22Rv1 (cell line): ENCODE data around the gene ZFYVE26.

Experiments
- H3K27ac ChIP-seq: fragments of 450-650 bp; 2 replicates; pipeline ENCODE4 v1.5.1; 2017
- ZFX ChIP-seq: fragments of 450-650 bp; IDR thresholded peaks from 2 replicates; pipeline ENCODE4 v1.6.1; 2017; ENCODE audit warnings: antibody characterized with exemption, borderline replicate concordance
- TF ChIP-seq, protein P1 (sequence below): fragments of 450-650 bp; IDR thresholded peaks from 2 replicates; pipeline ENCODE4 v1.5.1; 2017; ENCODE audit warnings: mild to moderate bottlenecking

Gene ZFYVE26

GRCh38 chr14:67782090-67782489 is 34.3 kb downstream of the ZFYVE26 start:
- TF ChIP-seq ZFX = no peak
- TF ChIP-seq, protein P1, sequence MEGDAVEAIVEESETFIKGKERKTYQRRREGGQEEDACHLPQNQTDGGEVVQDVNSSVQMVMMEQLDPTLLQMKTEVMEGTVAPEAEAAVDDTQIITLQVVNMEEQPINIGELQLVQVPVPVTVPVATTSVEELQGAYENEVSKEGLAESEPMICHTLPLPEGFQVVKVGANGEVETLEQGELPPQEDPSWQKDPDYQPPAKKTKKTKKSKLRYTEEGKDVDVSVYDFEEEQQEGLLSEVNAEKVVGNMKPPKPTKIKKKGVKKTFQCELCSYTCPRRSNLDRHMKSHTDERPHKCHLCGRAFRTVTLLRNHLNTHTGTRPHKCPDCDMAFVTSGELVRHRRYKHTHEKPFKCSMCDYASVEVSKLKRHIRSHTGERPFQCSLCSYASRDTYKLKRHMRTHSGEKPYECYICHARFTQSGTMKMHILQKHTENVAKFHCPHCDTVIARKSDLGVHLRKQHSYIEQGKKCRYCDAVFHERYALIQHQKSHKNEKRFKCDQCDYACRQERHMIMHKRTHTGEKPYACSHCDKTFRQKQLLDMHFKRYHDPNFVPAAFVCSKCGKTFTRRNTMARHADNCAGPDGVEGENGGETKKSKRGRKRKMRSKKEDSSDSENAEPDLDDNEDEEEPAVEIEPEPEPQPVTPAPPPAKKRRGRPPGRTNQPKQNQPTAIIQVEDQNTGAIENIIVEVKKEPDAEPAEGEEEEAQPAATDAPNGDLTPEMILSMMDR = no peak
- no peak overlapping the region for H3K27ac ChIP-seq

DNA sequence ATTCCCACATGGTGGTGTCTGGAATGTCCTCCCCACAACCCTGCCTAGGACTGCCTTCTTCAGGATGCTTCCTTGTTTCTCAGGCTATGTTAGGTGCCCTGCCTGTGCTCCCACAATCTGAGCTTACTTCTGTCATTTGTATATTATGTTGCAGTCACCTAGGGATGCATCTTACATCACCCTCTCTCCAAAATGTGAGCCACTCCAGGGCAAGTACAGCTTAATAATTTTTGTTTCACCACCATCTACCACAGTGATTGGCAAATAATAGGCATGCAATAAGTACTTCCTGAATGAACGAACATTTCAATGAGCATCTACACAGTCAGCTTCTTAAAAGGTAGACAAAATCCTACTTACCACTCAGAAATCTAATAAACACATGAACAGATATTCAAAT is 37.6 kb downstream of the ZFYVE26 start:
- H3K27ac ChIP-seq = no peak overlapping the region
- TF ChIP-seq, protein P1 = no peak
- TF ChIP-seq ZFX = no peak

DNA sequence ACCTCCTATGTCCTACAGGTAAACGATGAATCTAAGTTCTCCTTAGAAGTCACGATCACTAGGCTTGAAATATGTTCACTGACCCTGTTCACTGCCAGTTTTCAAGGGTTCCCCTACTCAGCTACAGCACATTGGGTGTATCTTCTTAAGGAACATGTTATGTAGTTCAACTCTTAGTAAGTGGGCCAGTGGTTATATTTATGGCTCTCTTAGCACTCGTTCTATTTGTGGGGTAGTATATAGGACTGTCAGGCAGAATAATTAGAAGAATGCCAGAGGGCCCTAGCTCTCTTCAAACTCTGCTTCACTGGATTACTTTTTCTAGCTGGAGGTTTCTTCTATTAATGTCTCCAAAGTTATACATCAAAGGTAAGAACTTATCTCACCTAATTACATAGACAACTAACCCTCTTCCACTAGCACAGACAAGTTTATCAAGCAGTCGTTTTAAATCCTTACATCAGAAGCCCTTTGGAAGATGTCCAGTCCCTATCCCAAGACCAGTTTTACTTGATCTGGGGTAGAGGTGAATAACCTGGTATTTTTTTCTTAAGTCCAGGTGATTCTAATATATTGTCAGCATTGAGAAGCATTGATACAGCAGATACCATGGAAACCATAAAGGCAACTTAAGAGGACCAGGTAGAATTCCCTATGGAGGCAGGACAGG is 39.6 kb downstream of the ZFYVE26 start:
- TF ChIP-seq, protein P1 = no peak
- TF ChIP-seq ZFX = no peak
- H3K27ac ChIP-seq = no peak overlapping the region

DNA sequence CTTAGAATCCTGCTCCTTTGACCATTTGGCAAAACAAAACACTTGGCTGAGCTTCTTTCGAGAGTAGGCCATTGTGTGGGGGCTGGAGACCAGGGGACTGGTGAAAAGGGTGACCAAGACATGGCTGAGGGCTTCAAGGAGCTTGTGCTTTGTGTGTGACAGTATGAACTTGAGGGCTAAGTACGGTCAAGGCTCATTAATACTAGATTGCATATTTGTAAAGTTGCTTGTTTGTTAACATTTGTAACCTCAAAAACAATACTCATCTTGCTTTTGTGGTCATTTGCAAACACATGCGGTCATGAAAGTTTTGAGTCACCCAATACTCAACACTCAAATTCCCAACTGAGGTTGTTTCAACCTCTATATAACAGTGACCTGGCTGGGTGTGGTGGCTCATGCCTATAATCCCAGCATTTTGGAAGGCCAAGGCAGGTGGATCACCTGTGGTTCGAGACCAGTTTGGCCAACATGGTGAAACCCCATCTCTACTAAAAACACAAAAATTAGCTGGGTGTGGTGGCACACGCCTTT is 42.5 kb downstream of the ZFYVE26 start:
- TF ChIP-seq, protein P1 = no peak
- no peak for TF ChIP-seq ZFX
- no peak overlapping the region for H3K27ac ChIP-seq

DNA sequence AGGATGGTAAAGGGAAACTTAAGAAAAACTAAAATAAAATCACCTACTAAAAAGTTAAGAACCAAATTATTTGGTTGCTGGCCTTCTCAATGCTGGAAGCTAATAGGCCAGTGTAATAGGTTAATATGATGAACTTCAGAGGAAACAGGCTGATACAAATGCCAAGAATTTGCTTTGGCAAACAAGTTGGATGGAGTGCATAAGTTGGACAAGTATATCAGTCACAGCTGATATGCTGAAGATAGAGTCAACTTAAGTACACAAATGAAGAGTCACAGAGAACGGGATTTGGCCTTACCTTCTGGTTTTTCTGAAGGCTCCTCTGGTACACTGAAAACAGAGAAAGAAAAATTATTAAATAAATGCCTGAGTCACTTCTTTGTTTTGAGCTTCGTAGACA is 48.2 kb downstream of the ZFYVE26 start:
- TF ChIP-seq ZFX = no peak
- TF ChIP-seq, protein P1 = no peak
- no peak overlapping the region for H3K27ac ChIP-seq

DNA sequence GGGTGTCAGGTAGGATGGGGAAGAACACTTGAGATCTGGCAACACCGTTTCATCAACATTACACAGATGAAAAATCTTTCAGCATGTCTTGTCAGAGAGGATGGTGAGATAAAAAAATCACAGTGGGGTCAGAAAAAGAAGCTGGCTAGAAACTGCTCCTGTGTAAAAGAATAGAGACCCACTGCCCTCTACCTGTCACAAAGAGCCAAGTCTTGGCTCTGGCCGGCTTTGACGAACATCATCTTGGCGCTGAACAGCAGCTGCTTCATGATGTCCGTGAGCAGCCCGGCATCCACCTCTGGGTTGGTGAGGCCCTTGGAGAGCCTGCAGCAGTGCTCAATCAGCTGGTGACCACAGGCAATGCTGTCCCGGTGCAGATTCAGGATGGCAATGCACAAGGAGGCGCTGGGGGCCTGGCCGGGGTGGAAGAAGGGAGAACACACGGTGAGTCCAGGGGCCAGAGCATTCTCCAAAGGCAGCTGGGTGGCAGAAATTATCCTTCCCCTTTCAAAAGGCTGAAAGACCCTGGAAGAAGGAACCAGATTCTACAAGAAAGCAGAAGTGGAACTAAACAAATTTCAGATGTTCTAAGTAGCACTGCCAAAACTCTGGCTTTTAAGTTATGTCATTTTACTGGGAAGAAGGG is 50.2 kb downstream of the ZFYVE26 start:
- TF ChIP-seq, protein P1 = 0 out of 2 replicates have a peak, but pooled peaks have one; percentile 6
- no peak for TF ChIP-seq ZFX
- H3K27ac ChIP-seq = peak overlapping the region; percentile 14; the same call in 1 of the 2 replicates
